Lower lobe of right lung (tissue), 2 donors: ENCODE results near the gene TOB1. TPM values are rescaled to one million over a fixed set of nuclear protein-coding genes. Genes with fewer than 3 reads are reported as not detected.
A peak's percentile ranks its signal among the peaks of the same experiment; 100 is the strongest.

ENCODE experiments used
- ATAC-seq, 2 donors: fragments of 200-7000 bp; cut with Tn5 transposase; one replicate each; pipeline ENCODE4 v1.9.1; 2020 to 2022; ENCODE audit warnings: mild to moderate bottlenecking in 2 of 2, moderate library complexity in 2 of 2
- DNase-seq: peaks from one replicate; pipeline ENCODE4 v3.0.0-alpha.2; 2020
- H3K27ac ChIP-seq: fragments of 200-600 bp; one replicate; pipeline ENCODE4 v1.8.0; 2022
- H3K27me3 ChIP-seq: fragments of 200-600 bp; one replicate; pipeline ENCODE4 v1.8.0; 2022; ENCODE audit warnings: low read depth
- H3K36me3 ChIP-seq: fragments of 200-600 bp; one replicate; pipeline ENCODE4 v1.8.0; 2022; ENCODE audit warnings: mild to moderate bottlenecking
- H3K4me1 ChIP-seq: fragments of 200-600 bp; one replicate; pipeline ENCODE4 v1.8.0; 2022
- H3K4me3 ChIP-seq: fragments of 200-600 bp; one replicate; pipeline ENCODE4 v1.8.0; 2022; ENCODE audit warnings: mild to moderate bottlenecking
- H3K9me3 ChIP-seq: fragments of 200-600 bp; one replicate; pipeline ENCODE4 v1.8.0; 2022
- CTCF ChIP-seq: fragments of 200-600 bp; IDR thresholded peaks from one replicate; pipeline ENCODE4 v1.8.0; 2022; ENCODE audit warnings: antibody characterized with exemption, mild to moderate bottlenecking
- intact Hi-C: fragments of 100-400 bp; cut with DNase I; formaldehyde crosslinking; loops from one replicate; pipeline ENCODE4 v1.11.0; 2022
- total RNA-seq: library from RNA; stranded (reverse); fragmentation: NEBNext Ultra II Directional; extraction: Animal tissue kit (Norgen Biotek cat#: 25700); gene quantifications from one replicate; pipeline ENCODE4 v1.2.1, GENCODE V29; 2021
- donor health status: DM: no; HTN: yes; CAD: no; lungs with severe emphysema.

The TOB1 gene
- total RNA-seq, 1 donor from 2014 or later = 72.9 TPM

DNA sequence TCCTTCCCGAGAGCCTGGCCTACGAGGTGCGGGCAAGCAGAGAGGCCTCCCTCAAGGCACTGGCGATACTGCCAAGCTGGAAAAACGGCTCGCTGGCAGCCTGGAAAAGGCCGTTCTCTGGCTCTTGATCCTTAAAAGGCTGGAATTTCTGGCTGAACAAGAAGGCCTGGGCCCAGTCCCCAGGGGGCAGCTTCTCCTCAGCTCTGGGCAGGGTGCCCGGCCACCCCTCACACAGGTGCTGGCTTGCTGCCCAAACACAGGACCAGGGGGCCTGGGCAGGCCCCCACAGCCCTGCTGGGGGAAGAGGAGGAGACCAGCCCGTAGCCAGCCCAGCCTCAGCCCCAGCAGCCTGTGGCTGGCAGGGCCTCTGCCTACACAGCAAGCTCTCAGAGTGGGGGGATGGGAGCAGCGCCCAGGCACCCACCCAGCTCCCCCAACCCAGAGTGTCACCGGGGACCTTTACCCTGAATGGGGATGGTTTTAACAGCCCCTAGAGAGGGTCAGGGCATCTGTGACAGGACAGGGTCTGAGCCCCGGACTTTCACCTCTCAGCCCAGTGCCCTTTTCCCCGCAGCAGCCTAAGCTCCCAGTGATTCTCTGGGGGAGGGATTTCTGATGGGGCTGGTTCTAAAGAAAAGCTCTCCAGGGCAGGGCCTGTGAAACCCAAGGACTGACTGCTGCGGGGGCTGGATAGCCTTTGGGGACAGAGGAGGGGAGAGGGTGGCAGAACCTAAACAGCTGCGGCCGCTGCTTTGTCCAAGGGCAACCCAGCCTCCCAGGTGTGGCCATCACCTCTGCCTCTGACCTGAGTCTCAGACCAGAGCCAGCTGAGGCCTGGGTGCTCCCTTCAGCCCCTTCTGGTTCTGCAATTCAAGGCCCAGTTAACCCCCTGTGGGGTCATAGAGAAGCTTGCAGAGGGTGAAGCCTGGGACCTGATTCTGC lies 38.6 kb upstream of the TOB1 start:
- H3K4me3 ChIP-seq = no peak overlapping the region
- intact Hi-C loops = no loop called here
- H3K4me1 ChIP-seq = peaks cover 29% of the 10 kb centered on the region

DNA sequence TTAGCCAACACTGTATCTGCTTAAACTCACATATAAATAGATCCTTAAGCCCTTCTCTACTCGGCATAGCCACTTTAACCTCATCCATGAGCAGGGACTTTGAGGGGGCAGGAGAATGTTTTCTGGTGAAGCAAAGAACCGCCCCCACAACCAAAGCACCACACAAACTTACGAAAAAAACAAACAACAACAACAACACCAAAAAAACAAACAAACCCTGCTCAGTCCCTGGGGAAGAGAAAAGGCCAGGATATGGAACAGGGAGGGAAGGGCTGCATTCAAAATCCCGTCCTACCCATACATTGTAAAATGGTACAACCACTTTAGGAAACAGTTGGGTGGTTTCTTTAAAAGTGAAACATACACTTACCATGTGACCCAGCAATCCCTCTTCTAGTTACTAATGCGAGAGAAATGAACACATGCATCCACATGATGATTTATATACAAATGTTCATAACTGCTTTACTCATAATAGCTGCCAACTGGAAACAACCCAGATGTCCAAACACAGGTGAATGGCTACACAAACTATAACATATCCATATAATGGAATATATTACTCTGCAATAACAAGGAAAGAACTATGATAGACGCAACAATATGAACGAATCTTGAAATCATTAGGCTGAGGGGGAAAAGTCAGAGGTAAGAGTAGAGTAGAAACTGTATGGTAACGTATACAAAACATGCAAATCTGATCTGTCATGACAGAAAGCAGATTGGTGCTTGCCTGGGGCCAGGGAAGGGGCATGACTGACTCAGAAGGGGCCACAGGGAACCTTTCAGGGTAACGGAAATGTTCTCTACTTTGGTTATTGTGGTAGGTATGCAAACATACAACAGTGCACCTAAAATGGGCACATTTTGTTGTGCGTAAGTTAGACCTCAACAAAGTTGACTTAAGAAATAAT lies 37.7 kb upstream of the TOB1 start:
- H3K9me3 ChIP-seq = no peaks in the 10 kb centered on the region
- no peak overlapping the region for H3K4me3 ChIP-seq
- TF ChIP-seq CTCF = no peak
- H3K27ac ChIP-seq = peak overlapping the region; percentile 84
- intact Hi-C loops = no loop called here
- DNase-seq (no peak), ATAC-seq (no peak)
- no peaks in the 10 kb centered on the region for H3K36me3 ChIP-seq
- H3K27me3 ChIP-seq = no peaks in the 10 kb centered on the region
- H3K4me1 ChIP-seq = peaks cover 19% of the 10 kb centered on the region

More for the DNA sequence above, 38.6 kb upstream of the TOB1 start:
- Histone ChIP-seq H3K36me3 (no peaks in the 10 kb centered on the region), H3K9me3 (no peaks in the 10 kb centered on the region), H3K27ac (peak overlapping the region; percentile 84), H3K27me3 (no peaks in the 10 kb centered on the region)
- peak; percentile 63 for DNase-seq
- TF ChIP-seq CTCF = no peak
- ATAC-seq = peak; percentile 64 to 71

- intact Hi-C loops = no loop called here
- H3K4me3 ChIP-seq = no peak overlapping the region
- ATAC-seq = no peak
- H3K36me3 ChIP-seq = no peaks in the 10 kb centered on the region
- peaks cover 18% of the 10 kb centered on the region for H3K4me1 ChIP-seq
- no peaks in the 10 kb centered on the region for H3K27me3 ChIP-seq
- DNase-seq = no peak
- no peaks in the 10 kb centered on the region for H3K9me3 ChIP-seq
- no peak overlapping the region for H3K27ac ChIP-seq
- no peak for TF ChIP-seq CTCF
These were observed 36.5 kb upstream of the TOB1 start for GRCh38 chr17:50902372-50903353.

DNA sequence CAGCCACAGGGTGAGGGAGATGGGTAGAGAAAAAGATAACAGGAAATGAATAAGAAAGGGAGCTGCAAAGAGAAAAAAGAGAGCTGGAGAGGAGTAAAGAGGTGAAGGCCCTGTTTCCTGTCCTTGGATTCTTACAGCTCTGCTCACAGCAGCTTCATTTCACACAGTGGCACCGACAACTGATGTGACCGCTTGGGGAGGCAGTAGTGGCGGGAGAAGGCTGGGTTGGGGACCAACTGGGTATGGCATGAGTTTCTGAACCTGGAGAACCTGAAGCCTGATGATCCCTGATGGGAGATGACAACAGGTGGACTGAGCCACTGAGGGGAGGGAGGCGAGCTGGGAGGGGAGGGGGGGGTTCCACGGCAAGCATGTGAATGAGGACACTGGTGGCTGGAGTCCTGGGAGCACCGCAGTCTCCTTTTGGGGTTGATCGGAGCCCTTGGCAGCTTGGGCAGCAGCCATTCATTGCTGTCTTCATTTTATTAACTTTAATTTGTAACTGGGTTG lies 34.3 kb upstream of the TOB1 start:
- DNase-seq = no peak
- Histone ChIP-seq H3K27ac (no peak overlapping the region), H3K36me3 (no peaks in the 10 kb centered on the region), H3K4me1 (peaks cover 16% of the 10 kb centered on the region), H3K9me3 (no peaks in the 10 kb centered on the region), H3K27me3 (no peaks in the 10 kb centered on the region), H3K4me3 (no peak overlapping the region)
- no peak for ATAC-seq
- no peak for TF ChIP-seq CTCF
- intact Hi-C loops = no loop called here
